ENCODE results near the gene AUTS2.

DNA sequence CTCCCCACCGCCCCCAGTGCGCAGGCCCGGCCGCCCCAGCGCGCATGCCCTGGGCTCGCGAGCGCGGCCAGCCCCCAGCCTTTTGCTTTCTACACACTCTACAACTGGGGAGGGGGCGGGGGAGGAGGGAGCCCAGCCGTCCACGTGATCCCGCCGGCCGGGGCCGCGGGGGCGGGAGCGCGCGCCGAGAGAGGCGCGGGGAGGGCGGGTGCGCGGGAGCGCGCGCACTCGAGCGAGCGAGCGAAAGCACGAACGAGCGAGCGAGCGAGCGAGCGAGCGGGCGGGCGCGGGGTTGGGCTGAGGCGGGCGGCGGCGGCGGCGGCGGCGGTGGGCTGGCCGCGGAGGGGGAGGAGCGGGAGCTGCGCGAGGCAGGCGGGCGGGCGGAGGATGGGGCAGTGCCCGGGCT, at the start of gene AUTS2:
- TF ChIP-seq, protein P1, sequence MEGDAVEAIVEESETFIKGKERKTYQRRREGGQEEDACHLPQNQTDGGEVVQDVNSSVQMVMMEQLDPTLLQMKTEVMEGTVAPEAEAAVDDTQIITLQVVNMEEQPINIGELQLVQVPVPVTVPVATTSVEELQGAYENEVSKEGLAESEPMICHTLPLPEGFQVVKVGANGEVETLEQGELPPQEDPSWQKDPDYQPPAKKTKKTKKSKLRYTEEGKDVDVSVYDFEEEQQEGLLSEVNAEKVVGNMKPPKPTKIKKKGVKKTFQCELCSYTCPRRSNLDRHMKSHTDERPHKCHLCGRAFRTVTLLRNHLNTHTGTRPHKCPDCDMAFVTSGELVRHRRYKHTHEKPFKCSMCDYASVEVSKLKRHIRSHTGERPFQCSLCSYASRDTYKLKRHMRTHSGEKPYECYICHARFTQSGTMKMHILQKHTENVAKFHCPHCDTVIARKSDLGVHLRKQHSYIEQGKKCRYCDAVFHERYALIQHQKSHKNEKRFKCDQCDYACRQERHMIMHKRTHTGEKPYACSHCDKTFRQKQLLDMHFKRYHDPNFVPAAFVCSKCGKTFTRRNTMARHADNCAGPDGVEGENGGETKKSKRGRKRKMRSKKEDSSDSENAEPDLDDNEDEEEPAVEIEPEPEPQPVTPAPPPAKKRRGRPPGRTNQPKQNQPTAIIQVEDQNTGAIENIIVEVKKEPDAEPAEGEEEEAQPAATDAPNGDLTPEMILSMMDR (optimal IDR thresholded peaks at IDR 0.05 in 1 of 3, IDR thresholded peaks at IDR 0.05 in 1 of 3, conservative IDR thresholded peaks at IDR 0.05 in 1 of 3; ENCODE audit: extremely low read depth in 1 of 3, insufficient read depth in 2 of 3, low read length in 3 of 3): no peak
- no peak for TF ChIP-seq EZH2 (IDR thresholded peaks at IDR 0.05; ENCODE audit: low read length)
